Measurements from ENCODE around the gene SMAD7.
A peak's percentile ranks its signal among the peaks of the same experiment; 100 is the strongest.

The SMAD7 gene

DNA sequence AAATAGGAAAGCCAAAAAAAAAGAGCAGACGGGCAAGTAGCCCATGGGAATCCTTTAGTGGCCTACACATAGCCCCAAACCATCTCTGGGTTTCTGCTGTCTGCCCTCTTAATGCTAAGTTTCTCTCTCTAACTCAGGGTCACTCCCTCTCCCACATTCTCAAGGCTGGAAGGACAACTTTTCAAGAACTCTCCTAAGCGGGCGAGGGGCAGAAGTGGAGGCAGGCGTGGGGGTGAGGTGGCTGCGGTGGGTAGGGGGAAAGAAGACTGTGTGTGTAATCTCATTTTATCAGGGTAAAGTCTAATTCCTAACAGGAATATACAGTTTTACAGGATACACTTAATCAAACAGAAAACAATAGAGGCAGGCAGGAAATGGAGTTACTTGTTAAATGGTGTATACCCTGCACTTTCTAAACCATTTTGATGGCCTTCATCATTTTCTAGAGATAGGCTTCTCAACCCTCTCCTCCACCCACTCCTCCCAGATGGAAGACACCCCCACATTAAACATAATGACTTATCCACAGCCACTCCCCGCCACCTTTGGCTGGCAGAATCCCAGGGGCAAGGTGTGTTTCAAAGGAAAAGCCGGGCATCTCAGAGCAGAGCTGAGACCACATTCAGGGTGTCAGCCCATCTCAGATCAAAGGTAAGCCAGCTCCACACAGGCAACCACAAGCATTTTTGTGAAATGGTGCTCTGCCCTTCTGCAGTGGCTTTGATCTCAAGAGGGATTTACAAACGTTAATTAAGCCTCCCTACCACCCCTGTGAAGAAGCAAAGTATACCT is 6.8 kb downstream of the SMAD7 start:
- no peak for DNase-seq

GRCh38 chr18:48943333-48943732 is 7.4 kb downstream of the SMAD7 start:
- no peak for DNase-seq

GRCh38 chr18:48942554-48943261 is 8.1 kb downstream of the SMAD7 start:
- no peak for DNase-seq

GRCh38 chr18:48942086-48942485 is 8.7 kb downstream of the SMAD7 start:
- DNase-seq = no peak

DNA sequence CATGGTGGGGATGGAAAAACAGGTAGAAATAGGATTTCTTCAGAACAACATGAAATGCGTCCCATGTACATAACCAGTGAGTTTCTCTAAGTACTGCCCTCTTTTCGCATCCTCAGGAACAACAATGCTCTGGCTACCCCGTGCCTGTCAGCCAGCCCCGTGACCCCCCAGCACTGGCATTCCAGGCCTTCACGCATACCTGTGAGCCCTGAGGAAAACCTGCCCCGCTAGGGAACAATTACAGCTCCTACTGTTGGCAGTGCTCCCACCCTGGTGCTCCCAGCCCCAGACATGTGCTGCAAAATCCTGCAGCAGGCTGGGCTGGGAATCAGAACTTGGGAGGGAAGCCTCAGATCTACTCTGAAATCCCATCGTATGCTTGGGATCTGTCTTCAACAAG is 9.1 kb downstream of the SMAD7 start:
- no peak for DNase-seq

- DNase-seq = no peak
Observed at GRCh38 chr18:48940854-48941611, 9.7 kb downstream of the SMAD7 start.

DNA sequence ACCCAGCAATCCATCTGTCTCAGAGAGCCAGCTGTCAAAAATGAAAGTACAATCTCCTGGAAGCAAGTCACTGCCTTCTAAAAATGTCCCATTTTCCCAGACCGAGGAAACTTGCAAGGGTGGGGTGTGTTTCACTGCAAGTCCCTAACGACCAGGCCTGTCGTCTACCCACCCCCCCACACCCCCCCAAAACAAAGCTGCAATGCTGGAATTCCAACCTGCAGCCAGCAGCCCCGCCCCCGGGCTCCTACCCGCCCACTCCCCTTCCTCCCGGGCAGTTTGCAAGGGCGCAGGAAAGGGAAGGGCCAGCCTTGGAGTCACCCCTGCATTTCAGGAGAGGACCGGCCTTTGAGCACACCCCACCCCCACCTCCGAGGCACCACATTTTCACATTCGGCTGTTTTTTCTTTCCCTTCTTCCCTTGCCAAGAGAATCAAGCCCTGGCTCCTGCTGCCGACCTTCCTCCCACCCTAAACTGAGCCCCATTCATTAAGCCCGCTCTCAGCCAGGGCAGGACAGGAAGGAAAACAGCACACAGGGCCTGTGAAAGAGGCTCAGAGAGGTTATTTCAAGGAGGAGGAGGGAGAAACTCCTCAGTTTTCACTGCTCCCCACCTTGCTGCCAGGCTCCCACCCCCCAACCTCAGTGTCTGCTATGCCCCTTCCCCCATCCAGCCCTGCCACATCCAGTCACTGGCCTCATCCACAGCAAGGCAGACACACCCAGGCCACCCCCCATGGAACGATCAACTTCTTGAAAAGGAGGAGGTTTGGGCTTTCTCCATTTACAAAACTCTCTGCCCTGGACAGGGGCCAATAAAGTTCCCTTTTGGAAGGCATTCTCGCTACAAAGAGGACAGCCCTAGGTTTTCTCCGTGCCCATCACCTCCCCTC is 11.3 kb downstream of the SMAD7 start:
- DNase-seq = no peak

- no peak for DNase-seq
Observed at GRCh38 chr18:48938827-48939204, 11.9 kb downstream of the SMAD7 start.

GRCh38 chr18:48937869-48938750 is 12.7 kb downstream of the SMAD7 start:
- DNase-seq = no peak

- no peak for DNase-seq
Observed at GRCh38 chr18:48935433-48935774, 15.4 kb downstream of the SMAD7 start.

DNA sequence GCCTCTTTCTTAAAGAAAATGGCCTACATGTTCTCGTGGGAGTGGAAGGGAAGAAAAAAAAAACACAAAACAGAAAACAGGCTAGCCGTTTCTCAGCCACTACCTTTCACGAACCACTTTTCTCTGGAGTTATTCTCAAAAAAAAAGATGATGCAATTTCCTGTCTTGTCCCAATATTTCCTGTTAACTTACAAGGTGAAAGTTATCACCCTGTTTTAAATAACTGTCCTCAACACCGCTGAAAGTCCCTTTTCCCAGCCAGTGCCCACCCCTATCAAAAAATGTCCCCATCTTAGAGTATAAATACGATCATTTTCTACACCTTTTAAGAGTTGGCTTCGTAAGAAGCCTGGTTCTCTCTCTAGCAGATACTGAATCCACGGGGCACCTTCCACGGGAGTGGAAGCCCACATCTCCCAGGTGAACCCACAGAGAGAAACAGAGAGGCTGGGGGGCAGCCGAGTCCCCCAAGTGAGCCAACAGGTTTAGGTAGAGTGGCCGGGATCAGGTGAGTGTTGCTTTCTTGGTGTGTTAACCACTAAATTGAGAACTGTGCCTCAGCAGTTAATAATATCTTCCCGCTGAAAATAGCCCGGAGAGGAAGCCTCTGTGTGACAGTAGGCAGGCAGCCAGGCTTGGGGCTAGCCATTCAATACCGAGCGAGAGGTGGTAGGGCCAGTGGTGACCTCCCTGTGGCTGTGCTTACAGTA is 15.9 kb downstream of the SMAD7 start:
- DNase-seq = no peak

DNA sequence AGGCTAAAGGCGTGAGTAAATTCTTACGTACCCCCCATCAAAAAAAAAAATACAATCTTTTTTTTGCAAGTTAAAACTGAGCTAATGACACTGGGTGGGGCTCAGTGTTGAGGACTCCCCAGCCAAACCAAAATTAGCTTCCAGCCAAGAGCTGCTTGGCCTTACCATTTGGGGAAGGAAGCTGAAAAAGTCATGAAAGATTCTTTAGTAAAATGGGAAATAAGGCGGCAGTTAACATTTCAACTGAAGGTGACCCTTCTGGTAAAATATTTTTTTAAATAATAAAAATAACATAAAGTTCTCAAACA is 16.4 kb downstream of the SMAD7 start:
- no peak for DNase-seq

- peak; percentile 31 for DNase-seq
Observed at GRCh38 chr18:48933578-48934414, 17.0 kb downstream of the SMAD7 start.

- no peak for DNase-seq
Observed at GRCh38 chr18:48932822-48933510, 17.8 kb downstream of the SMAD7 start.

DNA sequence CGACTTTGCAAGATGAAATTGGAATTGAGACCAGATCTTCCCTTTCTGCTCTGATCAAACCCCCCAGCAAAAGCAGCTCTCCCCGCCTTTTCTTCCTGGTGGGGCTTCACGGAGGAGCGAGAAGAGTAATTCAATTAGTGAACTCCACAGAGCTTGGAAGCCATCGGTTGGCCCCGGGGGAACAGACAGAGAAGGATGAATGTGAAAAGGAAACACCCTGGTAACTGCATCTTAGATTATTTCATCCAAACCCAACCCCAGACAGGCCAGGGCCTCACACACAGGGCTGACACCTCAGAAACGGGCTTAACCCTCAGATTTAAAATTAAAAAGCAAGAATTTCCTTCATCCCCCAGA is 18.3 kb downstream of the SMAD7 start:
- no peak for DNase-seq

GRCh38 chr18:48931680-48932461 is 18.9 kb downstream of the SMAD7 start:
- no peak for DNase-seq

GRCh38 chr18:48930926-48931325 is 19.8 kb downstream of the SMAD7 start:
- DNase-seq = no peak

DNA sequence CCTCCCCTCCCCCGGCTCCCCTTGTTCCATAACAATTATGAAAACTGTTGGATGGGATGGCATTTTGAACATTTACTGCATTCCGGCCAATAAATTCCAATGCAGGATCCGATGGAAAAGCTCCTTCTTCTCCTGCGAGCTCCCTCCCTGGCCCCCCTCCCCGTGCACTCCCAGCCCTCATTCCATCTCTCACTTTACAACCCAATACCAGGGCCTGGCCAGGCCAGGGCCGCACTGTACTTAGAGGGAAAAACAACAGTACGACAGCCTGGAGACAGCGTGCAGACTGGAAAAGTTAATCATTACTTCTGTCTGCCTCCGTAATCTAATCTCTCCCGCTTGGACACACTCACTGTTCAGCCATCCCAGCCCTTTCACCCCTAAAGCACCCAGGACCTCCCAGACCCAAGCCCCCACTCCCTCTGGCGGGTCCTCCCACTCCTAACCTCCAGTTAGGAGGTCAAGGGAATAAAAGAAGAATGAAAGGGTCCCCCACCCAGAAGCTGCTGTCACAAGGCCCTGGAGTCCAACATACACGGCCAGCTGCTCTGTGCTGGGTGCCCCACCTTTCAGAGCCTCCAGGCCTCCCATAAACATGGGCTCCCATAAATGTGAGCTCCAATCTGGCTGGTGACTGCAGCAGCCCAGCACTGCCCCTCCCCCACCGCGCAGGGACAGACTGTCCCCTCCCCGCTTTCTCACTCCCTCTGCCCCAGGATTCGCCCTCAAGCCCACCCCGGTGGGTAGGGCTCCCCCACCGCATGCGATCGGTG is 20.6 kb downstream of the SMAD7 start:
- DNase-seq = no peak
